HepG2 (cell line): ENCODE data around the gene XXYLT1.

ENCODE experiments used
- CTCF ChIP-seq: sonication (generic); formaldehyde crosslinking; IDR thresholded peaks from 2 replicates; pipeline ENCODE4 v1.5.0; 2020; ENCODE audit warnings: mild to moderate bottlenecking, missing genetic modification reagents, moderate library complexity
- DRAP1 ChIP-seq: IDR thresholded peaks from 2 replicates; pipeline ENCODE4 v1.6.1; 2016; ENCODE audit warnings: missing genetic modification reagents, missing compliant biosample characterization
- EP300 ChIP-seq, 3 experiments: sonication (generic) in 1 of 3; formaldehyde crosslinking in 1 of 3; IDR thresholded peaks; 2 replicates each; pipeline versions ENCODE4 v1.5.1 to v1.6.1; 2011 to 2020; ENCODE audit warnings: low read depth in 2 of 3, low read length in 2 of 3, borderline replicate concordance in 1 of 3, improper control_type of control experiment in 1 of 3, mild to moderate bottlenecking in 1 of 3, missing genetic modification reagents in 1 of 3, moderate library complexity in 1 of 3
- HCFC1 ChIP-seq: fragments of 150-350 bp; IDR thresholded peaks from 2 replicates; pipeline ENCODE4 v1.6.1; 2014; ENCODE audit warnings: low read depth, low read length
- HDAC1 ChIP-seq: sonication (generic); formaldehyde crosslinking; IDR thresholded peaks from 2 replicates; pipeline ENCODE4 v1.5.1; 2020; ENCODE audit warnings: mild to moderate bottlenecking, missing genetic modification reagents
- MAF1 ChIP-seq: sonication (generic); formaldehyde crosslinking; IDR thresholded peaks from 2 replicates; pipeline ENCODE4 v1.5.0; 2020; ENCODE audit warnings: missing genetic modification reagents, borderline replicate concordance
- NFKBIZ ChIP-seq: IDR thresholded peaks from 2 replicates; pipeline ENCODE4 v1.6.1; 2018; ENCODE audit warnings: missing genetic modification reagents, missing compliant biosample characterization
- ZFP36 ChIP-seq: fragments of 150-350 bp; IDR thresholded peaks from 2 replicates; pipeline ENCODE4 v1.6.1; 2018; ENCODE audit warnings: borderline replicate concordance, low read length, low read depth; ENCODE audit not compliant: partially characterized antibody
- ZNF274 ChIP-seq: sonication (generic); formaldehyde crosslinking; IDR thresholded peaks from 2 replicates; pipeline ENCODE4 v1.5.1; 2020; ENCODE audit warnings: mild to moderate bottlenecking, missing genetic modification reagents
- ZNF552 ChIP-seq: sonication (generic); formaldehyde crosslinking; IDR thresholded peaks from 2 replicates; pipeline ENCODE4 v1.9.0; 2022; ENCODE audit warnings: missing genetic modification reagents, mild to moderate bottlenecking, borderline replicate concordance
- ZNF644 ChIP-seq: IDR thresholded peaks from 2 replicates; pipeline ENCODE4 v1.6.1; 2016; ENCODE audit warnings: low read depth

- TF ChIP-seq ZNF274 (no peak), HDAC1 (CRISPR knock-in tag) (no peak), NFKBIZ (CRISPR knock-in tag) (no peak), ZNF552 (CRISPR knock-in tag) (no peak), MAF1 (CRISPR knock-in tag) (no peak), ZFP36 (no peak), DRAP1 (CRISPR knock-in tag) (no peak), ZNF644 (CRISPR knock-in tag) (no peak), HCFC1 (no peak), CTCF (CRISPR knock-in tag) (no peak), EP300 (IDR thresholded peaks at IDR 0.05; ENCODE audit: low read depth in 2 of 2, low read length in 2 of 2) (no peak), EP300 (CRISPR knock-in tag; IDR thresholded peaks at IDR 0.05; ENCODE audit: borderline replicate concordance) (no peak)
These were observed 247.0 kb downstream of the XXYLT1 start for GRCh38 chr3:195023989-195024388.
